Smooth muscle cell (in vitro differentiated cells): ENCODE data around the gene PDCD6IP. TPM values are rescaled to one million over a fixed set of nuclear protein-coding genes. Genes with fewer than 3 reads are reported as not detected.

ENCODE experiments used
- DNase-seq: peaks from one replicate; lab custom pipeline; 2025; ENCODE audit not compliant: unreplicated experiment; lab: John Stamatoyannopoulos, UW
- H2AFZ ChIP-seq: fragments of 200-600 bp; sonication (generic); 2 replicates; pipeline ENCODE4 v1.6.0; 2016; ENCODE audit warnings: antibody characterized with exemption, low read depth, mild to moderate bottlenecking
- H3F3A ChIP-seq: fragments of 200-600 bp; sonication (generic); 2 replicates; pipeline ENCODE4 v1.6.0; 2017; ENCODE audit warnings: antibody characterized with exemption, low read depth
- H3K27ac ChIP-seq: fragments of 200-600 bp; sonication (generic); 2 replicates; pipeline ENCODE4 v1.5.1; 2016; ENCODE audit warnings: low read depth, mild to moderate bottlenecking
- H3K27me3 ChIP-seq: fragments of 200-600 bp; sonication (generic); 2 replicates; pipeline ENCODE4 v1.6.1; 2016; ENCODE audit warnings: low read depth, mild to moderate bottlenecking
- H3K36me3 ChIP-seq: fragments of 200-600 bp; sonication (generic); 2 replicates; pipeline ENCODE4 v1.5.1; 2016; ENCODE audit warnings: low read depth
- H3K4me1 ChIP-seq: fragments of 200-600 bp; sonication (generic); 2 replicates; pipeline ENCODE4 v1.5.1; 2016; ENCODE audit warnings: low read depth
- H3K4me2 ChIP-seq: fragments of 200-600 bp; sonication (generic); 2 replicates; pipeline ENCODE4 v1.6.0; 2016; ENCODE audit warnings: mild to moderate bottlenecking
- H3K4me3 ChIP-seq: fragments of 200-600 bp; sonication (generic); 2 replicates; pipeline ENCODE4 v1.5.1; 2016; ENCODE audit warnings: mild to moderate bottlenecking
- H3K79me2 ChIP-seq: fragments of 200-600 bp; sonication (generic); 2 replicates; pipeline ENCODE4 v1.6.0; 2016; ENCODE audit warnings: low read depth, mild to moderate bottlenecking
- H3K9ac ChIP-seq: fragments of 200-600 bp; sonication (generic); 2 replicates; pipeline ENCODE4 v1.6.0; 2016; ENCODE audit warnings: low read depth
- H3K9me3 ChIP-seq: fragments of 200-600 bp; sonication (generic); replicated peaks from 2 replicates; pipeline ENCODE4 v1.5.1; 2016; ENCODE audit warnings: low read depth
- H4K20me1 ChIP-seq: fragments of 200-600 bp; sonication (generic); 2 replicates; pipeline ENCODE4 v1.6.0; 2016; ENCODE audit warnings: low read depth
- WGBS: methylation state at CpG from one replicate; pipeline ENCODE4 v1.1.7; 2016; ENCODE audit warnings: low lambda C conversion rate; 5-methylcytosine and 5-hydroxymethylcytosine counted together
- polyA plus RNA-seq: library from polyadenylated mRNA; unstranded; fragments of >200 nt; fragmentation: Nextera tagmentation; extraction: Ambion mirVana; gene quantifications from 2 replicates; pipeline ENCODE4 v1.2.1, GENCODE V29; 2016
- total RNA-seq: library from RNA; depleted of rRNA; stranded (reverse); fragments of >200 nt; gene quantifications from 2 replicates; pipeline ENCODE4 v1.2.3, GENCODE V29; 2014
- TF ChIP-seq, protein P1 (sequence below): fragments of 200-600 bp; sonication (generic); IDR thresholded peaks from 2 replicates; pipeline ENCODE4 v1.5.1; 2017; ENCODE audit warnings: borderline replicate concordance, mild to moderate bottlenecking, antibody characterized with exemption; ENCODE audit not compliant: insufficient read depth, poor library complexity, severe bottlenecking

PDCD6IP gene
- total and polyA plus RNA-seq, 2 experiments from 2014 or later: 97.6 to 138 TPM

DNA sequence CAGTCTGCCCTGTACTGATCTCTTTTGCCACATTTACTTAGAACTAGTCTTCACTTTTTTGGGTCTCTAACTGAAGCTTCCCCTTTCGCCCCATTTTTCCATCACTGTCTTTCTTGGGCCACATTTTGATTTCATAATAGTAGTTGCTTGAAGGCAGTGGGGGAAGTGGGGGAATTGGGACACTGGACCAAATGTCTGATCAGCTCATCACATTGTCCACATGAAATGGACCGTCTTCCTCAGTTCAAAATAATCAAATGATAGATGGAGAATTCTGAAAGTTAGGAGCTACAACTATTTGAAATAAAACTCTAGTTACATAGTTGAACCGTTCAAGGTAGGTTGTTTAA is 747 bp downstream of the PDCD6IP start:
- no peaks in the 10 kb centered on the region for H3K9me3 ChIP-seq
- H3K4me1 ChIP-seq: peaks cover 28% of the 10 kb centered on the region
- H3K27me3 ChIP-seq: no peaks in the 10 kb centered on the region
- TF ChIP-seq, protein P1, sequence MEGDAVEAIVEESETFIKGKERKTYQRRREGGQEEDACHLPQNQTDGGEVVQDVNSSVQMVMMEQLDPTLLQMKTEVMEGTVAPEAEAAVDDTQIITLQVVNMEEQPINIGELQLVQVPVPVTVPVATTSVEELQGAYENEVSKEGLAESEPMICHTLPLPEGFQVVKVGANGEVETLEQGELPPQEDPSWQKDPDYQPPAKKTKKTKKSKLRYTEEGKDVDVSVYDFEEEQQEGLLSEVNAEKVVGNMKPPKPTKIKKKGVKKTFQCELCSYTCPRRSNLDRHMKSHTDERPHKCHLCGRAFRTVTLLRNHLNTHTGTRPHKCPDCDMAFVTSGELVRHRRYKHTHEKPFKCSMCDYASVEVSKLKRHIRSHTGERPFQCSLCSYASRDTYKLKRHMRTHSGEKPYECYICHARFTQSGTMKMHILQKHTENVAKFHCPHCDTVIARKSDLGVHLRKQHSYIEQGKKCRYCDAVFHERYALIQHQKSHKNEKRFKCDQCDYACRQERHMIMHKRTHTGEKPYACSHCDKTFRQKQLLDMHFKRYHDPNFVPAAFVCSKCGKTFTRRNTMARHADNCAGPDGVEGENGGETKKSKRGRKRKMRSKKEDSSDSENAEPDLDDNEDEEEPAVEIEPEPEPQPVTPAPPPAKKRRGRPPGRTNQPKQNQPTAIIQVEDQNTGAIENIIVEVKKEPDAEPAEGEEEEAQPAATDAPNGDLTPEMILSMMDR: no peak
- H3K9ac ChIP-seq: peak overlapping the region; percentile 99
- H3K36me3 ChIP-seq: no peaks in the 10 kb centered on the region
- 25% methylated on average over 3 of the region's 3 CpGs for WGBS
- peaks cover 42% of the 10 kb centered on the region for H4K20me1 ChIP-seq
- H3K27ac ChIP-seq: peak overlapping the region; percentile 99
- peaks cover 68% of the 10 kb centered on the region for H3K79me2 ChIP-seq
- H3F3A ChIP-seq: no peaks in the 10 kb centered on the region
- peak overlapping the region; percentile 94 for H3K4me3 ChIP-seq
- H3K4me2 ChIP-seq: peak overlapping the region; percentile 99
- no peak for DNase-seq
- H2AFZ ChIP-seq: no peak overlapping the region

DNA sequence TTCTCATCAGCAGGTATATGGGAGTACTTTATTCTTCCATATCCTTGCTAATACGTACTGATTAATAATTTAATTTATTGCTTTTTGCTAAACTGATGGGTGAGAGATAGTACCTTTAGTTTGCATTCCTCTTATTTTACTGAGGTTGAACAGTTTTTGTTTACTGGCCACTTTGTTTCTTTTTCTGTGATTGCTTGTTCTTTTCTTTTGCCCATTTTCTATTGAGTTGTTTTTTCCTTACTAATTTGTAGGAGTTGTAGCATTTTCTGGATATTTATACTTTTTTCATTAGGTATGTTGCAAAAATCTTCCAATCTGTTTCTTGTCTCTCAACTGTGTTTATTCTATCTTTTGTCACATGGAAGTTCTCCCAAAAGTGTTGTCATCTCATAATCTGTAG is 4.8 kb downstream of the PDCD6IP start:
- H3K4me3 ChIP-seq: no peak overlapping the region
- H3K36me3 ChIP-seq: no peaks in the 10 kb centered on the region
- H3K27me3 ChIP-seq: no peaks in the 10 kb centered on the region
- H3K4me1 ChIP-seq: peaks cover 20% of the 10 kb centered on the region
- no peaks in the 10 kb centered on the region for H3F3A ChIP-seq
- TF ChIP-seq, protein P1: no peak
- H2AFZ ChIP-seq: no peak overlapping the region
- H3K4me2 ChIP-seq: no peak overlapping the region
- peaks cover 83% of the 10 kb centered on the region for H4K20me1 ChIP-seq
- H3K9ac ChIP-seq: no peak overlapping the region
- H3K79me2 ChIP-seq: peaks cover 91% of the 10 kb centered on the region
- WGBS: 93% methylated on average over 1 of the region's 1 CpG
- no peak for DNase-seq
- no peaks in the 10 kb centered on the region for H3K9me3 ChIP-seq
- no peak overlapping the region for H3K27ac ChIP-seq

GRCh38 chr3:33803894-33804526 is 5.6 kb downstream of the PDCD6IP start:
- no peak overlapping the region for H3K27ac ChIP-seq
- H3K4me2 ChIP-seq: no peak overlapping the region
- no peak overlapping the region for H3K9ac ChIP-seq
- DNase-seq: no peak
- H3K36me3 ChIP-seq: no peaks in the 10 kb centered on the region
- no peak overlapping the region for H3K4me3 ChIP-seq
- TF ChIP-seq, protein P1: no peak
- peaks cover 90% of the 10 kb centered on the region for H4K20me1 ChIP-seq
- peaks cover 99% of the 10 kb centered on the region for H3K79me2 ChIP-seq
- no peaks in the 10 kb centered on the region for H3K27me3 ChIP-seq
- peaks cover 20% of the 10 kb centered on the region for H3K4me1 ChIP-seq
- WGBS: 71% methylated on average over 6 of the region's 6 CpGs
- H3K9me3 ChIP-seq: no peaks in the 10 kb centered on the region
- H3F3A ChIP-seq: no peaks in the 10 kb centered on the region
- no peak overlapping the region for H2AFZ ChIP-seq

GRCh38 chr3:33807191-33807590 is 8.8 kb downstream of the PDCD6IP start:
- TF ChIP-seq, protein P1: no peak
- WGBS: 100% methylated on average over 2 of the region's 2 CpGs
- H3K36me3 ChIP-seq: no peaks in the 10 kb centered on the region

More at GRCh38 chr3:33807191-33807590, 8.8 kb downstream of the PDCD6IP start:
- Histone ChIP-seq H3K9me3 (no peaks in the 10 kb centered on the region), H3K4me1 (no peaks in the 10 kb centered on the region), H3K4me2 (no peak overlapping the region), H3F3A (no peaks in the 10 kb centered on the region), H3K27me3 (no peaks in the 10 kb centered on the region), H3K9ac (no peak overlapping the region), H3K27ac (no peak overlapping the region), H3K79me2 (peaks cover 100% of the 10 kb centered on the region), H2AFZ (no peak overlapping the region), H3K4me3 (no peak overlapping the region), H4K20me1 (peaks cover 100% of the 10 kb centered on the region)
- no peak for DNase-seq
